Measurements from ENCODE around the gene AIG1.

AIG1 gene

GRCh38 chr6:143234734-143235133 lies 174.0 kb downstream of the AIG1 start:
- peaks cover 8% of the 10 kb centered on the region for H3K9me3 Mint-ChIP-seq
- H3K4me1 Mint-ChIP-seq, result peaks cover 11% of the 10 kb centered on the region
- DNase-seq, result no peak
- H3K27me3 Mint-ChIP-seq (ENCODE audit: low read depth, poor library complexity), result no peaks in the 10 kb centered on the region
- TF ChIP-seq CTCF (IDR thresholded peaks at IDR 0.05), result no peak
- H3K4me3 Mint-ChIP-seq, result no peak overlapping the region
- H3K27ac Mint-ChIP-seq, result no peak overlapping the region
- H3K36me3 Mint-ChIP-seq (ENCODE audit: low read depth), result peaks cover 27% of the 10 kb centered on the region

DNA sequence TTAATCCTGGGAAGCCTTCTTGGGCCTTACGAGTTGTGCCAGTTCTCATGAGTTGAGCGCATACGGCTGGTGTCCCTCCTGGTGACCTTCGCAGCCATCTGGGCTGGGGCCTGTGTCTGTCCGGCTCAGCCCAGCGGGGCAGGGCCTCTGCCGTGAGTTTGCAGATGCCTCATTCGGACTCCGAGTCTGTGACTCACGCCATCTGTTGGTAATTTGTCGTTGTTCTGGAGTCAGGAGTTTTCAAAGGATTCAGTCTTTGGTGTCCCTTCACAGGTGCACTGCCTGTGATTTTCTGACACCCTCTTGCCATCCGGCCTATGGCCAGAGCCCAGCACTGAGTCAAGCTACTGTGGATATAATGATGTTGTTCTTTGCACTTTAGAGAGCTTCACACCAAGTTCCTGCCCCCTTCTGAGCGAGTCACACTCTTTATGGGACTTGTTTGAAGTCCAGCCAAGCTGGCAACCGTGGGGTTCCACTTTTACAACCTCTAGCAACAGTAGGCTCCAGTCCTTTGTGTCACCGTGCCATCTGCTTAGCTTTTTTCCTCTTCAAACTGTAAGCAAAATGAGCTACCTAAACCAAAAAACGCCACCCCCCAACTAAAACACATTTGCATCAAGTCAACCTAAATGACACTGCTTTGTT lies 175.6 kb downstream of the AIG1 start:
- Mint-ChIP-seq H3K27me3 (ENCODE audit: low read depth, poor library complexity) (no peaks in the 10 kb centered on the region), H3K4me1 (peaks cover 11% of the 10 kb centered on the region), H3K36me3 (ENCODE audit: low read depth) (peaks cover 27% of the 10 kb centered on the region), H3K27ac (no peak overlapping the region), H3K4me3 (no peak overlapping the region), H3K9me3 (peaks cover 8% of the 10 kb centered on the region)
- no peak for TF ChIP-seq CTCF (IDR thresholded peaks at IDR 0.05)
- peak; percentile 14 for DNase-seq

- no peaks in the 10 kb centered on the region for H3K27me3 Mint-ChIP-seq (ENCODE audit: low read depth, poor library complexity)
- peaks cover 27% of the 10 kb centered on the region for H3K36me3 Mint-ChIP-seq (ENCODE audit: low read depth)
- no peak overlapping the region for H3K27ac Mint-ChIP-seq
- H3K9me3 Mint-ChIP-seq, result peaks cover 8% of the 10 kb centered on the region
- DNase-seq, result no peak
- no peak for TF ChIP-seq CTCF (IDR thresholded peaks at IDR 0.05)
- H3K4me3 Mint-ChIP-seq, result no peak overlapping the region
- H3K4me1 Mint-ChIP-seq, result peaks cover 9% of the 10 kb centered on the region
These were observed 177.6 kb downstream of the AIG1 start for GRCh38 chr6:143238306-143238705.

- H3K4me1 Mint-ChIP-seq, result peaks cover 3% of the 10 kb centered on the region
- H3K9me3 Mint-ChIP-seq, result peaks cover 10% of the 10 kb centered on the region
- no peak overlapping the region for H3K27ac Mint-ChIP-seq
- no peak for TF ChIP-seq CTCF (IDR thresholded peaks at IDR 0.05)
- peaks cover 33% of the 10 kb centered on the region for H3K36me3 Mint-ChIP-seq (ENCODE audit: low read depth)
- no peak for DNase-seq
- H3K27me3 Mint-ChIP-seq (ENCODE audit: low read depth, poor library complexity), result no peaks in the 10 kb centered on the region
- H3K4me3 Mint-ChIP-seq, result no peak overlapping the region
These were observed 180.4 kb downstream of the AIG1 start for GRCh38 chr6:143241111-143241510.

GRCh38 chr6:143241911-143242310 lies 181.2 kb downstream of the AIG1 start:
- Mint-ChIP-seq H3K27ac (no peak overlapping the region), H3K9me3 (peaks cover 17% of the 10 kb centered on the region), H3K36me3 (ENCODE audit: low read depth) (peaks cover 36% of the 10 kb centered on the region), H3K4me1 (peaks cover 3% of the 10 kb centered on the region), H3K4me3 (no peak overlapping the region), H3K27me3 (ENCODE audit: low read depth, poor library complexity) (no peaks in the 10 kb centered on the region)
- DNase-seq, result no peak
- no peak for TF ChIP-seq CTCF (IDR thresholded peaks at IDR 0.05)

DNA sequence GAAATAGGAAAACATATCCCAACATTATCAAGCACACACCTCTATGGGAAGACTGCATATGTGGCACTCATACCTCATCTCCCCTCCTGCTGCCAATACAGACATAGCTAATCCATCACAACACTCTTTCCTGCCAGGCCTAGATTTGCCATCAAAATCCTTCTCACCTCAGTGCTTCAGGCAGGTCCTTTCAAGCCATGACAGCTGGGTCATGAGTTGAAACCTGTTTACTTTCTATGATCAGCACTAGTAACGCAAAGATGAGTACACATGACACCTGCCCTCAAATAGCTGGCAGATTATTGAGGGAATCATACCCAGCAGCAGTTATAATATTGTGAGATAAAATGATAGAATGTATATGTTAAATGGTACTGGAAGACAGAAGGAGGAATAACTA lies 183.1 kb downstream of the AIG1 start:
- Mint-ChIP-seq H3K9me3 (peaks cover 21% of the 10 kb centered on the region), H3K27me3 (ENCODE audit: low read depth, poor library complexity) (no peaks in the 10 kb centered on the region), H3K36me3 (ENCODE audit: low read depth) (peaks cover 32% of the 10 kb centered on the region), H3K4me1 (peaks cover 3% of the 10 kb centered on the region), H3K4me3 (no peak overlapping the region), H3K27ac (peak overlapping the region; percentile 62)
- DNase-seq, result no peak
- TF ChIP-seq CTCF (IDR thresholded peaks at IDR 0.05), result no peak

Measured in nephron progenitor cell (in vitro differentiated cells).